GM23248 (cell line): ENCODE results near the gene STARD8.

ENCODE experiments used
- EZH2 ChIP-seq: fragments of 200-600 bp; sonication (generic); IDR thresholded peaks from 2 replicates; pipeline ENCODE4 v1.6.1; 2018; ENCODE audit warnings: antibody characterized with exemption, mild to moderate bottlenecking; ENCODE audit not compliant: insufficient read depth, poor library complexity, severe bottlenecking
- EZH2phosphoT487 ChIP-seq: fragments of 200-600 bp; sonication (generic); IDR thresholded peaks from 2 replicates; pipeline ENCODE4 v1.6.1; 2018; ENCODE audit warnings: antibody characterized with exemption, moderate library complexity, mild to moderate bottlenecking, low read depth; ENCODE audit not compliant: insufficient read depth

DNA sequence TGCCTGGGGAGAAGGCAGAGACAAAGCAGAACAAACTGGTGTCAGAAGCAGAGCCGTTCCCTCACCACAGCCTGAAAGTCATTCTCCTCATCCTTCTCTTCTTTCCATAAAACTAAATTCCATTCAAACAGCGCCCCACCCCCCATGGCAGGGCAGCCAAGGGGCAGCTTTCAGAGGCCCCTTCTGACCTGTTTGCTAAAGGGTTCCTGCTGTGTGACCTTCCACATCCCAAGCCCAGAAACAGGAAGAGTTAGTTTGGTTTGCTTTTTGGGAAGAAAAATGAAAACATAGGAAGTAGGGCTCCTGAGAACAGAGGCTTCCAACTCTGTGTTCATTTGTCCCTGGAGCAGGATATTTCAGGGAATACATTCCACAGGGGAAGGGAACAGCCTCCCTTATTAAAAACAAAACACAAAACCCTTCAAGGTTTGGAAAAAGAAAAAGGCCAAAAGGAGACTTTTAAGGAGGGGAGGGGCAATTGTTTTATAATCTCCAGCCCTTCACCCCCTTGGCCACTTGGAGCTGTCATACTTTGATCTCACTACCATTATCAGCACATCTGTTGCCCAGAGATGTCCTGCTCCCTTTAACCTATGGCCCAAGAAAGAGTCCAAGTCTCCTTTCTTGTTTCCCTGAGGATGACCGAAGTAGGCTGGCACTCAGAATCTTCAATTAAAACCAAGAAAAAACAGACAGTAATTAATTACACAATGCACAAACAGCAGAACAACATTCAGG is 25.3 kb downstream of the STARD8 start:
- TF ChIP-seq EZH2 = no peak
- no peak for TF ChIP-seq EZH2phosphoT487
